22Rv1 (cell line): ENCODE data around the gene RASSF4.

ENCODE experiments used
- H3K27ac ChIP-seq: fragments of 450-650 bp; 2 replicates; pipeline ENCODE4 v1.5.1; 2017
- CTCF ChIP-seq: fragments of 450-650 bp; IDR thresholded peaks from 2 replicates; pipeline ENCODE4 v1.5.1; 2017; ENCODE audit warnings: mild to moderate bottlenecking
- ZFX ChIP-seq: fragments of 450-650 bp; IDR thresholded peaks from 2 replicates; pipeline ENCODE4 v1.6.1; 2017; ENCODE audit warnings: antibody characterized with exemption, borderline replicate concordance

The RASSF4 gene

GRCh38 chr10:45035673-45036072, 76.1 kb downstream of the RASSF4 start:
- TF ChIP-seq CTCF: no peak
- TF ChIP-seq ZFX: no peak

GRCh38 chr10:45040921-45041542, 81.4 kb downstream of the RASSF4 start:
- no peak for TF ChIP-seq ZFX
- no peak for TF ChIP-seq CTCF
- H3K27ac ChIP-seq: no peak overlapping the region

More at GRCh38 chr10:45035673-45036072, 76.1 kb downstream of the RASSF4 start:
- H3K27ac ChIP-seq: no peak overlapping the region

GRCh38 chr10:45044290-45044689, 84.7 kb downstream of the RASSF4 start:
- H3K27ac ChIP-seq: no peak overlapping the region
- TF ChIP-seq CTCF: no peak
- TF ChIP-seq ZFX: no peak
